DOHH2 (cell line): ENCODE results near the gene POLDIP3.

Source experiments
- EZH2phosphoT487 ChIP-seq: fragments of 200-600 bp; sonication (generic); IDR thresholded peaks from 2 replicates; pipeline ENCODE4 v1.6.1; 2017; ENCODE audit warnings: borderline replicate concordance, mild to moderate bottlenecking, antibody characterized with exemption, low read length, moderate library complexity, mixed read lengths
- TF ChIP-seq, protein P1 (sequence below): fragments of 200-600 bp; sonication (generic); IDR thresholded peaks from one replicate; pipeline ENCODE4 v1.5.1; 2014; ENCODE audit warnings: antibody characterized with exemption, mild to moderate bottlenecking, low read depth, low read length; ENCODE audit not compliant: poor library complexity, severe bottlenecking

DNA sequence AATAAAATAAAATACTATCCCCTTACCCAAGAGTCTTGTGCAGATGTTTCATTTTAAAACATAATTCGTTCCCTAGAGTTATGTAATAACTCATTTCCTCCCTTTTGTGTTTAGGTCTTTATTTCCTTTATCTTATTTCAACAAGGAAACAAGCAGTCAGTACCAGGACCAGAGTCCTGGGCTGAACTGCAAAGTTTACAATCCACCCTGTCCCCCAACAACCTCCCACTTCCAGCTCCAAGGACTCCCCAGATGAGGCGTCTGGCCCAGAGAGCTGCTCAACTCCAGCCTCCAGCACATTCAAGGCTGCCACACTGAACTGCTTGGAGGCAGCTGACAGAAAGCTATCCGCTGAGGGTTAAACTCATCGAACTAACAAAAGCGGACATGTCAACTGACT lies 4.5 kb downstream of the POLDIP3 start:
- TF ChIP-seq, protein P1, sequence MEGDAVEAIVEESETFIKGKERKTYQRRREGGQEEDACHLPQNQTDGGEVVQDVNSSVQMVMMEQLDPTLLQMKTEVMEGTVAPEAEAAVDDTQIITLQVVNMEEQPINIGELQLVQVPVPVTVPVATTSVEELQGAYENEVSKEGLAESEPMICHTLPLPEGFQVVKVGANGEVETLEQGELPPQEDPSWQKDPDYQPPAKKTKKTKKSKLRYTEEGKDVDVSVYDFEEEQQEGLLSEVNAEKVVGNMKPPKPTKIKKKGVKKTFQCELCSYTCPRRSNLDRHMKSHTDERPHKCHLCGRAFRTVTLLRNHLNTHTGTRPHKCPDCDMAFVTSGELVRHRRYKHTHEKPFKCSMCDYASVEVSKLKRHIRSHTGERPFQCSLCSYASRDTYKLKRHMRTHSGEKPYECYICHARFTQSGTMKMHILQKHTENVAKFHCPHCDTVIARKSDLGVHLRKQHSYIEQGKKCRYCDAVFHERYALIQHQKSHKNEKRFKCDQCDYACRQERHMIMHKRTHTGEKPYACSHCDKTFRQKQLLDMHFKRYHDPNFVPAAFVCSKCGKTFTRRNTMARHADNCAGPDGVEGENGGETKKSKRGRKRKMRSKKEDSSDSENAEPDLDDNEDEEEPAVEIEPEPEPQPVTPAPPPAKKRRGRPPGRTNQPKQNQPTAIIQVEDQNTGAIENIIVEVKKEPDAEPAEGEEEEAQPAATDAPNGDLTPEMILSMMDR, result no peak
- TF ChIP-seq EZH2phosphoT487, result no peak
